Measurements from ENCODE around the gene ITGB1.

The ITGB1 gene

DNA sequence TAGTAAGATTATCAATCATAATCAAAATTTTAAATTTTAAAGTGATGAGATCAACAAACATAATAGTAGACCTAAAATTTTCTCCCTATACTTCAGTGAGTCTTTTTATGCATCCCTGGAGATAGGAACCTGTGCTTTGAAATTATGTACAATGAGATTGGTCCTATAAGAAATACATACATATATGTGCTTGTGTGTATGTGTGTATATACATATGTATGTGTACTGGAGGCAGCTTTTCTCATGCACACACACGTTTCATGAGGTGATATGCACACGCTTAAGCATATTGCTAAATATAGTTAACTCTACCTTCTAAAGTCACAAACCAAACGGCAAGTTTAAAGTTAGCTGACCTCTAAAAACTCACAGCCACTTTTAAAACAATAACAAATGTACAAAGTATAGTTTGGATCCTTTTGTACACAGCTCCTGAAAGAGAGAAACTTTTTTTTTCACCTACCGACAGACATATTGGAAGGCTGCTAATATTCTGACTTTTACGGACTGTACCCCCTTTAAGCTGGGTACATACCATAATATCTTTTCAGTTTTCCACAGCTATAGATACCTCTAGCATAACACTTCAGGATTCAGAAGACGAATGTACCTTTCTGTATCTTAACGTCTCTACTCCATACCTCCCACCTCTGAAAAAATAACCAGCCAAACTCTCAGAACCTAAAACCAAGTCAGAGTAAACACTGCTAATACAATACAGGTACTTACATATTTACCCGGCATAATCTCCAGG lies 3.3 kb downstream of the ITGB1 start:
- TF ChIP-seq ZNF274 (IDR thresholded peaks at IDR 0.05; ENCODE audit: low read depth, low read length), result no peak
- no peak overlapping the region for H3K4me3 ChIP-seq (ENCODE audit: low read length)

DNA sequence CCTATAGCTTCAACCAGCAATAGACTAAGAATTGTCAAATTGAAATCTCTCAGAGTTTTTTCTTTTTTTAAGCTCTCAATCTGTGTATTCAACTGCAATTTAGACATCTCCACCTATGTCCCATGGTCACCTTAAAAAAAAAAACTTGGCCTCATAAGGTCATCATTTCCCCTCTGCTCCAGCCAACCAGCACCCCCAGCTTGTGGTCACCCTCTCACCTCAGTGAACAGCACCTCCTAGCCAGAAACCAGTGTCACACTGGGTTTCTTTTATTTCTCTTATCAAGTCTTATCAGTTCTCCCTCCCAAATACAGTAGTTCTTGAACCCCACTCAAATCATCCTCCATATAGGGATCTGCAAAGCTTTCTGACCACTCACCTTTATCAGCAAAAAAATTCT lies 4.0 kb downstream of the ITGB1 start:
- TF ChIP-seq ZNF274 (IDR thresholded peaks at IDR 0.05; ENCODE audit: low read depth, low read length), result no peak
- no peak overlapping the region for H3K4me3 ChIP-seq (ENCODE audit: low read length)

DNA sequence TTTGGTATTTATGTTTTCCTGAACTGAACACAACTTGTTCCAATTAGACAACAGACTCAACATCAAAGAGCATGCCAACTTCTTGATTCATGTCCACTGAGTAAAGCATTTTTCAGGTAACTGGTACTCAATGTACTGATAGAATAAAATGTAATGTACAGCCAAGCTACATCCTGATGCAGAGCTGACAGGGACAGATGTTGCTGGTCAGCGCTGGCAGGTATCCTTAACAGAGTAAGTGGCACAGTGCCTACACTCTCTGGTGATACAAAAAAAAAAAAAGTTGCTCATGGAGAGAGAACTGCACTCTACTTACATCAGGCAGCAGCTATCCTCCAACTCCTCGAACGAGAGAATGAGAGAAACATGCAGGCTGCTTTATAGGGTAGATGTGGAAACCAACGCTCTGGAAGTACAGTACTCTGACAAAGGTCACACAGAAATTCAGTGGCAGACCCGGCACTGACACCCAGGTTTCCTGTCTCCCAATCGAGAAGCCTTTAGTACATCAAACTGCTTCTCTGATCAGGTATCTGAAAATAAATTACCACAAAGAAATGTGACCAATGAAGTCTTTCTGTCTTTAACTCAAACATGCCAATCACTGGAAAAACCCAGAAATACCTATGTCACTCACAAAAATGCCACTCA lies 4.6 kb downstream of the ITGB1 start:
- no peak overlapping the region for H3K4me3 ChIP-seq (ENCODE audit: low read length)
- TF ChIP-seq ZNF274 (IDR thresholded peaks at IDR 0.05; ENCODE audit: low read depth, low read length), result no peak

DNA sequence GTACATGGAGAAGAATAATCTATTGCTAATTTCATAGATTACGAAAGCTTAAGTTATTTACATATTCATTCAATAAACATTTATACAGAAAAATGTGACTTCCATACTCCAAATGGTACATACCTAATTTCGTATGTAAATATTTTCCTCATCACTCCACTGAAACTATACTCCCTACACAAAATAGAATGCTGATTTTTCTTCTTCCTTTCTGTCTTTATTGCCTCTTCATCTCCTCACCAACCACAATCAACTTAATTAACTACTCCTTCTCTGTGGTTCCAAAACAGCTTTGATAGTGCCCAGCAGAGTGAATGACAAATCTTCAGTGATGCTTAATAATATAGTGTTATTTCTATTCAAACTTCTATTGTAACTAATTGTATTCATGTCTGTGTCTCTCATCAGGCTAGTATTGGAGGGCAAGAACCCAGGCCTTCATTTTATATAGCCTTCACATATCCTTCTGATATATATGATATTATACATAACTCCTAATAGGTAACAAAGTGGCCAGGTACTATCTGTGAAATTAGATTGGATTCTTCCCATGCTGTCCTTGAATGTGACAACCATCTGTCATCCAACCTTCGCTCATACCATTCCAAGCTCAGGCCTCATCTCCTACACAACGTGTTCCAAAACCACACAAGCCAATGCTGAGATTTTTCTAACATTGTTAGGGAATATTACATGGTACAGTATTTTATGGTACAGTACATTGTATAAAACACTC lies 5.3 kb downstream of the ITGB1 start:
- H3K4me3 ChIP-seq (ENCODE audit: low read length), result no peak overlapping the region
- TF ChIP-seq ZNF274 (IDR thresholded peaks at IDR 0.05; ENCODE audit: low read depth, low read length), result no peak

DNA sequence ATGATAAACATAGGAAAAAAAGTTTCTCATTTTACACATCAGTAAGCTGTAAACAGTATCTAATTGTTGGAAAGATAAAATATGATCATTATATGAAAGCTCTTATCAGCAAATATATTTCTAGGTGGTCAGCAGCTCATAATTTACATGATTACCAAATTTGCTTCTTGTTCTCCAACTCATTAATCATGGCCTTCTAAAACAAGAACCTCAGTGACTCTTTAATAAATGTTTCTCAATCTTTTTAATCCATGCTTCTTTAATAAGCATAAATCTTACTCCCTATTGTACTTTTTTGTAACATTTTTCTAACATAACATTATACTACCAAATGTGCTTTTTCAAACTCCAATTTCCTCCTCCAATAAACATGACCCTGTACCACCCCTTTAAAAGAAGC lies 5.9 kb downstream of the ITGB1 start:
- no peak for TF ChIP-seq ZNF274 (IDR thresholded peaks at IDR 0.05; ENCODE audit: low read depth, low read length)
- no peak overlapping the region for H3K4me3 ChIP-seq (ENCODE audit: low read length)

DNA sequence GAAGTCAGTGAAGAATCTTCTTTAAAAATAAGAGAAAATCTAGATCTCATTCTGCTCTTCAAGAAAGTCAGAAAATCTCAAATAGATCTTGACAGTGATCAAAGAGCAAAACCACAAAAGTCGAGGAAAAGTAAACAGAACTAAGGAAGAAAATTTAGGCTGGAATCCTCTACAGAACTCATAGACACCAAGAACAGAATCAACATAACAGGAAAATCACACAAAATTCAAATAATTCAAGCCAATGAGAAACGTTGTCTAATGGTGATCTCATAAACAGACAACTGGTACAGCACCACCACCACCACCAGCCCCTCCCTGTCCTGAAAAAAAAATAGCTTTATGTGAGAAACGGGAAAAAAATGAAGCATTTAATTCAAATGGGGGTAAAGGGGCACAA lies 6.9 kb downstream of the ITGB1 start:
- TF ChIP-seq ZNF274 (IDR thresholded peaks at IDR 0.05; ENCODE audit: low read depth, low read length), result no peak
- no peak overlapping the region for H3K4me3 ChIP-seq (ENCODE audit: low read length)

DNA sequence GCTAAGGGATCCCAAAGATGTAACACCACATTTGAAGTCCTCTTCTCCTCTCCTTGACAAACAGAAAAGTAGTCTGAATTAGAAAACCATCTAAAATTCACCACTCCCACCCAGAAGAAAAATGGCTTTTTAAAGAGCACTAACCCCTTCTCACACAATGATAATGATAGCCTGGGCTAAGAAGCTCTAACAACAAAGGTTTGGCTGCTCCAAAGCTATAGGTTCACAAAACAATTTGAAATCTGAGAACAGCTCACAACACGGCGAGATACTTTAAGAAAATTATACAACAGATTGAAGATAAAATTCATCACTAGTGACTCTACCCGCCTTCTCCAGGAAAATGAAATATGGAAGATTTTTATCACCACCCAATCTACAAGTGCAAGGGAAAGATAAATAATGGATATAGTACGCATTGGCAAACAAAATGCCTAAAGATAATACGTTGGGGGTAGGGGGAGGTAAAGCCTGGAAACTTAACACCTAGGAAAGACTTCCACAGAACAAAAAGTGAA lies 7.4 kb downstream of the ITGB1 start:
- H3K4me3 ChIP-seq (ENCODE audit: low read length), result no peak overlapping the region
- no peak for TF ChIP-seq ZNF274 (IDR thresholded peaks at IDR 0.05; ENCODE audit: low read depth, low read length)

DNA sequence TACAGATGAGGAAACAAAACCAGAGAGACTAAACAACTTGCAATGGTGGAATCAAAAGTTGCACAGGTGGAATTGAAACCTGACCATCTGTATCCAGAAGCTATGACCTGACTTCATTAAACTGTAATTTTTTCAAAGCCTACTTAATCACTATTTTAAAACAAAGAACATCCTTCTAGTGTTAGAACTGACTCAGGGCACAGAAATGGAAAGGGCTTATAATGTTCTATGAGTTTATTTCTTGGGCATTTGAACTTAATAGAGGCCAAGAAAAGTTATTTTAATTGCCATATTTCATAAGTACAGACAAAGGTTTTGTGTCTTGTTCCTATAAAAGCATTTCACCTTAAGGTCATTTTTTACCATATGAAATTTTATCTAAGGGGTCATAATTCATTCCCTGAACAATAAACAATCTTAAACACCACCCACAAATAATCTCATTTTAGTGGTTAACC lies 8.8 kb downstream of the ITGB1 start:
- no peak overlapping the region for H3K4me3 ChIP-seq (ENCODE audit: low read length)

DNA sequence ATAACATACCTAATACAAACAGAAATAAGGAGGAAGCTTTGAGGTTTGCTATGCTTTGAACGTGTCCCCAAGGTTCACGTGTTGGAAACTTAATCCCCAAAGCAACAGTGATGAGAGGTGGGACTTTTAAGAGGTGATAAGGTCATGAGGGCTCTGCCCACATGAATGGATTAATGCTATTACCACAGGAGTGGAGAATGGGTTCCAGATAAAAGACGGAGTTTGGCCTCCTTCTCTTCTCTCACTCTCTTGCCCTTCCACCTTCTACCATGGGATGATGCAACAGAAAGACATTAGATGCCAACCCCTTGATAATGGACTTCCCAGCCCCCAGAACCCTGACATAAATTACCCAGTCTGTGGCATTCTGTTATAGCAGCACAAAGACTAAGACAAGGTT lies 9.6 kb downstream of the ITGB1 start:
- no peak overlapping the region for H3K4me3 ChIP-seq (ENCODE audit: low read length)
- TF ChIP-seq ZNF274 (IDR thresholded peaks at IDR 0.05; ENCODE audit: low read depth, low read length), result no peak

More for the DNA sequence above, 8.8 kb downstream of the ITGB1 start:
- no peak for TF ChIP-seq ZNF274 (IDR thresholded peaks at IDR 0.05; ENCODE audit: low read depth, low read length)

DNA sequence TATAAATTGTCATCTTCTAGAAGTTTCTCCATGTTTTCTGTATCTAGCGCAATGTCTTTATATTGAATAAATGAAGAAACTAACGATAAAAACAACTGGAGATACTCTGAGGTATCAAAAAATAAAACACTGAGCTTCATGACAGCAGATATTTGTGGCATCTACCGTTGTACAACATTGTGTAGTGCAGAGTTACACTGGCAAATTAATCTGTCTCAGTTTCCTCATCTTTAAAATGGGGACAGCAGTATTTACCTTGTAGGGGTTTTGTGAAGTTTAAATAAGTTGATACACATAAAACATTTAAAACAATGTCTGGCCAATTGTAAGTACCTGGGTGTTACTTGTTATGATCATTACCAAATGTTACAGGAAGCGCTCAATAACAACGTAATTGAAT lies 10.4 kb downstream of the ITGB1 start:
- no peak for TF ChIP-seq ZNF274 (IDR thresholded peaks at IDR 0.05; ENCODE audit: low read depth, low read length)
- H3K4me3 ChIP-seq (ENCODE audit: low read length), result no peak overlapping the region

DNA sequence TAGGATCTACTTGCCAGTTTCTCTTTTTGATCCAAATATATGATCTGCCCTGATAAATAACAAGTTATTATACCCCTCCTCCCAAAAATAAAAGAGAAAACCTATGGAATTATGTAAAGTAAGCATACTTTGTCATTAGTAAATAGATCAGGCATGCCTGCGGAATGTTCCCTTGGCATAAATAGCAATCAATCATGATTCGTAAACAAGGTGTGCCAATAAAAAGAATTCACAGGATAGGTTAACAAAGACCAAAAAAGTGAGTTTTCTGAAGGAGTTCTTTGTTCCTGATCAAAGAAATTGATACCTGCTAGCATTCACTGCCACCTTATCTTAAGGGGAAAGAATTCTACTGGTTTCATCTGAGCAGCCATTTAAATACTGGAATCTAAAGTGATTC lies 11.9 kb downstream of the ITGB1 start:
- H3K4me3 ChIP-seq (ENCODE audit: low read length), result no peak overlapping the region
- TF ChIP-seq ZNF274 (IDR thresholded peaks at IDR 0.05; ENCODE audit: low read depth, low read length), result no peak

DNA sequence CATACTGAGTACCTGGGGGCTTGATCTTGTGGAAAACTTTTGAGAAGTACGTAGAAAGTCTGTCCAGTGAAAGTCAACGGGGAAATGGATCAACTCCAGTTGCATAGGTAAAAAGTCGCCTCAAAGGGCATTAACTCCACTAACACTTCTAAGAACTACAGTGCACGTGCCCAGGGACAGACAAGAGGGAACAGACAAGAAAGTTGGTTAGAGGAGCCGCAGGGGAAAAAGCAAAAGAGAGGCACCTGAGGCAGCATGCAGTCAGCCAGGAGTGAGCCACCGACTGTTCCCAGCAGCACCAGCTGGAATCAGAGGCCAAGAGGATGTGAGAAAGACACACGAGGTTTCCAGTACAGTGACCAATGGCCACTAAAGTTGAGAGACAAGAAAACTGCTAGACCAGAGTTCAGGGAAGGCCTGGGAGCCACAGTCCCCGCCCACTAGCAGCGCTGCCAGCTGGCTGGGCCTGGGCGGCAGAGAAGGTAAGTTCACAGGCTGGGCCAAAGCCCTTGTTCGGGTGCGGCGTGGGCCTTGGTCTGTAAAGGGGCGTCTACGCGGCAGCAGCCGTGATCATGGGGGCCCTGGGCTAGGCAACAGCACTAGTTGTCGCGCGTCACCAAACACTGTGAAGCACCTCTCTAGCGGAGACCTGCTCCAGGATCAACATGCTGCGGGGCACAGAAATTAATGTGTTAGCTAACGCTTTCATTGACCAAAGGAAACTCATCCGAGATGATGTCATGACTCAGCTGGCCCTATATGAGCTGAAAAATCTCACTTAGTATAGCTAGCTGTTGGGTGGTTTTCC lies 14.0 kb downstream of the ITGB1 start:
- no peak for TF ChIP-seq ZNF274 (IDR thresholded peaks at IDR 0.05; ENCODE audit: low read depth, low read length)

DNA sequence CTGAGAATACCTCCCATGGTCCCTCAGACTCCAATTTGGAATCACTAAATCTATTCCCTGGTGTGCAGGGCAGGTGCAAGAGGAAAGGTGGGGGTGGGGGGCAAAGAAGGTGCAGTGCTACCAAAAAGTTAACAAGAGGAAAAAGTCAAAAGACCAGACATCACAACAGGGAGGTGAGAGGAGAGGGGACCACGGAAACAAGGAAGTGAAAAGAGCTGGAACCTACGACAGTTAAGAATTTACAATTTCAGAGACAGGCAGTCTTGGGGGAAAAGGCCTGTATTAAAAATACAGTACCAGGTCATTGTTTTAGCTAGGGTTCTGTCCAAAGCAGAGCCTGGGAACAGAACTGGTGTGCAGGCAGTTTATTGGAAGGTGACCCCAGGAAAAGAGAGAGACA lies 14.6 kb downstream of the ITGB1 start:
- no peak for TF ChIP-seq ZNF274 (IDR thresholded peaks at IDR 0.05; ENCODE audit: low read depth, low read length)

More for the DNA sequence above, 14.0 kb downstream of the ITGB1 start:
- no peak overlapping the region for H3K4me3 ChIP-seq (ENCODE audit: low read length)

DNA sequence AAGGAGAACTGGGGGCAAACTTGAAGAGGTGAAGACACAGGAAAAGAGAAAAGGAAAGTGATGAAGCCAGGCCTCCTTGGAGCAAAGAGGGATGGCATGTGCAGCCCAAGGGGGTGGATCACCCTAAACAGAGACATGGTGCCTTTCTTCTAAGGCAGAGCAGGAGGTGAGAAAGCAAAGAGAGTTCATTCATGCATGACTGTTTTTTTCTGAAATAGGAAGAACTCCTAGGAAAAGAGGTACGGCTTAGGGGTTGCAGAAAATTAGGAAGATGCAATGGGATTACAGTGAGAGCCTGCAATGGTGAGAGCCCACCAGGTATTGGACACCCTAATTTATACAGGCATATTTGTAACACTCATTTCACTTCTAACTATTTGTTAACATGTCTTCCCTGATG lies 15.9 kb downstream of the ITGB1 start:
- no peak for TF ChIP-seq ZNF274 (IDR thresholded peaks at IDR 0.05; ENCODE audit: low read depth, low read length)
- H3K4me3 ChIP-seq (ENCODE audit: low read length), result no peak overlapping the region

More for the DNA sequence above, 14.6 kb downstream of the ITGB1 start:
- no peak overlapping the region; the same call in 1 of the 2 replicates for H3K4me3 ChIP-seq (ENCODE audit: low read length)

Measured in GM08714 (cell line).